B cell (primary cell): ENCODE measurements around the gene ZNF469.

Experiments used
- EZH2 ChIP-seq: IDR thresholded peaks from 2 replicates; pipeline ENCODE4 v1.6.1; 2012; ENCODE audit warnings: borderline replicate concordance, low read depth, mild to moderate bottlenecking, moderate library complexity, low read length; ENCODE audit not compliant: insufficient read depth, poor library complexity, severe bottlenecking
- TF ChIP-seq, protein P1 (sequence below): fragments of 200-600 bp; IDR thresholded peaks from one replicate; pipeline ENCODE4 v1.8.0; 2022; ENCODE audit warnings: antibody characterized with exemption, mild to moderate bottlenecking

- TF ChIP-seq, protein P1, sequence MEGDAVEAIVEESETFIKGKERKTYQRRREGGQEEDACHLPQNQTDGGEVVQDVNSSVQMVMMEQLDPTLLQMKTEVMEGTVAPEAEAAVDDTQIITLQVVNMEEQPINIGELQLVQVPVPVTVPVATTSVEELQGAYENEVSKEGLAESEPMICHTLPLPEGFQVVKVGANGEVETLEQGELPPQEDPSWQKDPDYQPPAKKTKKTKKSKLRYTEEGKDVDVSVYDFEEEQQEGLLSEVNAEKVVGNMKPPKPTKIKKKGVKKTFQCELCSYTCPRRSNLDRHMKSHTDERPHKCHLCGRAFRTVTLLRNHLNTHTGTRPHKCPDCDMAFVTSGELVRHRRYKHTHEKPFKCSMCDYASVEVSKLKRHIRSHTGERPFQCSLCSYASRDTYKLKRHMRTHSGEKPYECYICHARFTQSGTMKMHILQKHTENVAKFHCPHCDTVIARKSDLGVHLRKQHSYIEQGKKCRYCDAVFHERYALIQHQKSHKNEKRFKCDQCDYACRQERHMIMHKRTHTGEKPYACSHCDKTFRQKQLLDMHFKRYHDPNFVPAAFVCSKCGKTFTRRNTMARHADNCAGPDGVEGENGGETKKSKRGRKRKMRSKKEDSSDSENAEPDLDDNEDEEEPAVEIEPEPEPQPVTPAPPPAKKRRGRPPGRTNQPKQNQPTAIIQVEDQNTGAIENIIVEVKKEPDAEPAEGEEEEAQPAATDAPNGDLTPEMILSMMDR: no peak
- no peak for TF ChIP-seq EZH2
Measured at GRCh38 chr16:88363239-88363891, 19.4 kb upstream of the ZNF469 start.
